Measurements from ENCODE around the gene FKBP1B.

DNA sequence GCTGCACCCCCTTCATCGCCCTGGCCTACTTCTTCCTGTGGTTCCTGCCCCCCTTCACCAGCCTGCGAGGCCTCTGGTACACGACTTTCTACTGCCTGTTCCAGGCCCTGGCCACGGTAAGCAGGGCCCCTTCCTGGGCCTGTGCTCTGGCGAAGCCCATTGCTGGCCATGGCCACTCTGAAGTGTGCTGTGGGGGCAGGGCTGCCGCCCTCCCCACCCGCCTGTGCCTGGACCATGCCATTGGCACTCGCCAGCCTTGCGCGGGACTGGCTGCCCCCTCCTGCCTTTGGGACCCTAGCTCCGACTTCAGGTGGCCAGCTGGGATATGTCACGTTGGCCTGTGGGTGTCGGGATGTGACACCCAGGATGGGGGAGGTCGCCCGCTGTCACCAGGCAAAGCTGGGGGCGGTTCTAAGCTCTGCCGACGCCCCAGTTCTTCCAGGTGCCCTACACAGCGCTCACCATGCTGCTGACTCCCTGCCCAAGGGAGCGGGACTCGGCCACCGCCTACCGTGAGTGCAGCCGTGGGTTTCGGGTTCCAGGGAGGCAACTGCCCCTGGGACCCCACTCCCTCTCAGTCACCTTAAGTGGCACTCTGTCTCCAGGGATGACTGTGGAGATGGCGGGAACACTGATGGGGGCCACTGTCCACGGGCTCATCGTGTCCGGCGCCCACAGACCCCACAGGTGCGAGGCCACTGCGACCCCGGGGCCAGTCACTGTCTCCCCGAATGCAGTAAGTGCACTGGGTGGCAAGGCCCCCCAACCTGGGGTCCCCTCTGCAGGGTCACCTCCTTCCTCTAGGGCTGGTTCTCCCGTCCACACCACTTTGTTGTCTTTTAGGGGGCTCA, 32.5 kb upstream of the FKBP1B start:
- TF ChIP-seq POLR2AphosphoS5 (IDR thresholded peaks at IDR 0.05; ENCODE audit: insufficient read depth, low read depth, low read length) (no peak), JUN (IDR thresholded peaks at IDR 0.05; ENCODE audit: borderline replicate concordance, insufficient read depth, insufficient read length, low read depth) (no peak), POLR2A (IDR thresholded peaks at IDR 0.05; ENCODE audit: low read depth, low read length) (no peak), MYC (IDR thresholded peaks at IDR 0.05; ENCODE audit: low read depth, low read length) (no peak), FOS (IDR thresholded peaks at IDR 0.05; ENCODE audit: borderline replicate concordance, insufficient read depth, low read length) (no peak), EZH2 (IDR thresholded peaks at IDR 0.05; ENCODE audit: borderline replicate concordance, low read depth, low read length, severe bottlenecking) (no peak), GATA2 (IDR thresholded peaks at IDR 0.05; ENCODE audit: insufficient read depth, insufficient read length, low read depth, low read length) (no peak)
- TF ChIP-seq, protein P1, sequence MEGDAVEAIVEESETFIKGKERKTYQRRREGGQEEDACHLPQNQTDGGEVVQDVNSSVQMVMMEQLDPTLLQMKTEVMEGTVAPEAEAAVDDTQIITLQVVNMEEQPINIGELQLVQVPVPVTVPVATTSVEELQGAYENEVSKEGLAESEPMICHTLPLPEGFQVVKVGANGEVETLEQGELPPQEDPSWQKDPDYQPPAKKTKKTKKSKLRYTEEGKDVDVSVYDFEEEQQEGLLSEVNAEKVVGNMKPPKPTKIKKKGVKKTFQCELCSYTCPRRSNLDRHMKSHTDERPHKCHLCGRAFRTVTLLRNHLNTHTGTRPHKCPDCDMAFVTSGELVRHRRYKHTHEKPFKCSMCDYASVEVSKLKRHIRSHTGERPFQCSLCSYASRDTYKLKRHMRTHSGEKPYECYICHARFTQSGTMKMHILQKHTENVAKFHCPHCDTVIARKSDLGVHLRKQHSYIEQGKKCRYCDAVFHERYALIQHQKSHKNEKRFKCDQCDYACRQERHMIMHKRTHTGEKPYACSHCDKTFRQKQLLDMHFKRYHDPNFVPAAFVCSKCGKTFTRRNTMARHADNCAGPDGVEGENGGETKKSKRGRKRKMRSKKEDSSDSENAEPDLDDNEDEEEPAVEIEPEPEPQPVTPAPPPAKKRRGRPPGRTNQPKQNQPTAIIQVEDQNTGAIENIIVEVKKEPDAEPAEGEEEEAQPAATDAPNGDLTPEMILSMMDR (IDR thresholded peaks at IDR 0.05; ENCODE audit: extremely low read depth in 1 of 2, insufficient read depth in 1 of 2, low read depth in 1 of 2, low read length in 2 of 2), result no peak
- TF ChIP-seq, protein P2, sequence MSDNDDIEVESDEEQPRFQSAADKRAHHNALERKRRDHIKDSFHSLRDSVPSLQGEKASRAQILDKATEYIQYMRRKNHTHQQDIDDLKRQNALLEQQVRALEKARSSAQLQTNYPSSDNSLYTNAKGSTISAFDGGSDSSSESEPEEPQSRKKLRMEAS (IDR thresholded peaks at IDR 0.05; ENCODE audit: insufficient read depth, insufficient read length), result no peak
